Fibroblast of lung (primary cell): ENCODE data around the gene WDR87. TPM values are rescaled to one million over a fixed set of nuclear protein-coding genes. Genes with fewer than 3 reads are reported as not detected.

Source experiments
- DNase-seq, 2 donors: peaks; one replicate each; pipeline versions ENCODE4 v3.0.0 to v3.0.0-alpha.2; 2010; ENCODE audit warnings: low read depth in 2 of 2
- H2AFZ ChIP-seq: 2 replicates; pipeline ENCODE4 v1.5.1; 2012; ENCODE audit warnings: low read length, control low read depth, inconsistent platforms
- H3K27ac ChIP-seq: 2 replicates; pipeline ENCODE4 v1.5.1; 2011; ENCODE audit warnings: low read length, control low read depth; ENCODE audit not compliant: insufficient read depth
- H3K27me3 ChIP-seq: 2 replicates; pipeline ENCODE4 v1.5.1; 2011; ENCODE audit warnings: mild to moderate bottlenecking, low read length; ENCODE audit not compliant: control insufficient read depth, insufficient read depth
- H3K36me3 ChIP-seq: 2 replicates; pipeline ENCODE4 v1.5.1; 2011; ENCODE audit warnings: low read length; ENCODE audit not compliant: control insufficient read depth, insufficient read depth
- H3K4me1 ChIP-seq: 2 replicates; pipeline ENCODE4 v1.5.1; 2011; ENCODE audit warnings: low read length; ENCODE audit not compliant: control insufficient read depth, insufficient read depth; ENCODE audit errors: extremely low read depth
- H3K4me2 ChIP-seq: 2 replicates; pipeline ENCODE4 v1.5.1; 2011; ENCODE audit warnings: low read length, control low read depth; ENCODE audit not compliant: insufficient read depth; ENCODE audit errors: extremely low read depth
- H3K4me3 ChIP-seq, 4 experiments: fragments of 200-600 bp in 1 of 4; sonication (generic) in 1 of 4; replicated peaks in 1 of 4; 2 replicates each; pipeline ENCODE4 v1.5.1; 2011 to 2016; ENCODE audit warnings: low read length in 4 of 4, low read depth in 3 of 4, mild to moderate bottlenecking in 3 of 4, control low read depth in 2 of 4, inconsistent platforms in 1 of 4, mixed read lengths in 1 of 4; ENCODE audit not compliant: insufficient read depth in 1 of 4; ENCODE audit errors: control extremely low read depth in 1 of 4
- H3K79me2 ChIP-seq: 2 replicates; pipeline ENCODE4 v1.5.1; 2012; ENCODE audit warnings: mild to moderate bottlenecking, low read length, inconsistent platforms; ENCODE audit not compliant: control insufficient read depth, insufficient read depth
- H3K9ac ChIP-seq: 2 replicates; pipeline ENCODE4 v1.5.1; 2011; ENCODE audit warnings: mild to moderate bottlenecking, low read length, control low read depth; ENCODE audit not compliant: insufficient read depth
- H3K9me3 ChIP-seq: 2 replicates; pipeline ENCODE4 v1.5.1; 2012; ENCODE audit warnings: low read depth, low read length; ENCODE audit not compliant: control insufficient read depth, insufficient read depth
- H4K20me1 ChIP-seq: 2 replicates; pipeline ENCODE4 v1.5.1; 2011; ENCODE audit warnings: low read length; ENCODE audit not compliant: control insufficient read depth, insufficient read depth; ENCODE audit errors: extremely low read depth
- CTCF ChIP-seq, 2 donors: IDR thresholded peaks in 1 of 2; conservative IDR thresholded peaks in 1 of 2; 1 replicate in 1 of 2; 2 replicates in 1 of 2; pipeline ENCODE4 v1.5.1; 2011 to 2012; ENCODE audit warnings: low read length in 2 of 2, control low read depth in 1 of 2, inconsistent platforms in 1 of 2, low read depth in 1 of 2, mild to moderate bottlenecking in 1 of 2
- EZH2 ChIP-seq: IDR thresholded peaks from 2 replicates; pipeline ENCODE4 v1.5.1; 2012; ENCODE audit warnings: low read length, control low read depth, mild to moderate bottlenecking; ENCODE audit errors: missing control alignments
- polyA plus RNA-seq, 2 donors: library from polyadenylated mRNA; depleted of rRNA in 1 of 2; stranded (reverse) in 1 of 2; unstranded in 1 of 2; fragments of >200 nt; gene quantifications; 2 replicates each; pipeline ENCODE4 v1.2.1, GENCODE V29; 2011 to 2012; ENCODE audit warnings: missing spikeins in 1 of 2
- total RNA-seq: library from RNA; depleted of rRNA; stranded (reverse); fragments of >200 nt; gene quantifications from 2 replicates; pipeline ENCODE4 v1.2.1, GENCODE V29; 2014

The WDR87 gene
- total and polyA plus RNA-seq, 2 donors (not counting 1 experiment from before 2014, with no cell fraction given): not detected

DNA sequence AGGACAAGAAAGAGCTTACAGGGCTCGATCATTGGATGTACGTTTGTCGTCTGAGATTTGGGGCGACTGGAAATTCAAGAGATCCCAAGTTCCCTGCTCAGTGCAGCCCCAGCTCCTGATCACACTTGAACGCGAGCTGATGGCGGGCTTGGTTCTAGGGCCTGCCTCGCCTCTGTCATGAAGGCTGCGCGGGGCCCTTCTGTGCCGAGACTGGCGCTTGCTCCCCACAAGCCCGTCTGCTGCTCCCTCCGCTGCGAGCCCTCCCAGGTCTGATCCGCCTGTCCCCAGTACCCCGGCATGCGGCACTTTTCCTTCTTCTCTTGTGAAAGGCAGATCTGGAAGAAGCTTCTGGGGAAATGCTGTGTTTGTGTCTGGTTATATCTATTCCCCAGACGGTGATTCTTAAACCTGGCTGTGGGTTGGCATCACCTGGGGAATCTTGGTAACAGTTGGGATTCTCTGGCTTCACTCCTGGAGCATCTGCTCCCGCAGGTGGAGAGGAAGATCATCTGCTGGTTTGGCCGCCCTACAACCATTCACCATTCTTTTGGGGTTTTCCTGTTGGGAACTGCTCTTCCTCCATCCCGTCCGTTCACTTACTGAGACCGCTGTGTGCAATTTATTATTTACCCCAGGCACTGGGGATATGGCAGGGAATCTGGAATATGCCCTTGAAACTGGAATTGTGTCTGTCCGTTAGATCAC lies 44.2 kb upstream of the WDR87 start:
- no peak overlapping the region for H3K4me3 ChIP-seq
- H3K4me2 ChIP-seq: no peak overlapping the region
- no peak for TF ChIP-seq CTCF (conservative IDR thresholded peaks at IDR 0.05 in 1 of 2, IDR thresholded peaks at IDR 0.05 in 1 of 2; ENCODE audit: low read depth in 1 of 2, low read length in 2 of 2)
- TF ChIP-seq EZH2: no peak
- H3K27ac ChIP-seq: no peak overlapping the region
- H4K20me1 ChIP-seq: no peaks in the 10 kb centered on the region
- no peaks in the 10 kb centered on the region for H3K79me2 ChIP-seq
- no peak overlapping the region for H3K9ac ChIP-seq
- no peaks in the 10 kb centered on the region for H3K4me1 ChIP-seq
- H3K36me3 ChIP-seq: no peaks in the 10 kb centered on the region
- no peak for DNase-seq
- no peak overlapping the region for H2AFZ ChIP-seq
- no peaks in the 10 kb centered on the region for H3K27me3 ChIP-seq
- H3K9me3 ChIP-seq: no peaks in the 10 kb centered on the region

DNA sequence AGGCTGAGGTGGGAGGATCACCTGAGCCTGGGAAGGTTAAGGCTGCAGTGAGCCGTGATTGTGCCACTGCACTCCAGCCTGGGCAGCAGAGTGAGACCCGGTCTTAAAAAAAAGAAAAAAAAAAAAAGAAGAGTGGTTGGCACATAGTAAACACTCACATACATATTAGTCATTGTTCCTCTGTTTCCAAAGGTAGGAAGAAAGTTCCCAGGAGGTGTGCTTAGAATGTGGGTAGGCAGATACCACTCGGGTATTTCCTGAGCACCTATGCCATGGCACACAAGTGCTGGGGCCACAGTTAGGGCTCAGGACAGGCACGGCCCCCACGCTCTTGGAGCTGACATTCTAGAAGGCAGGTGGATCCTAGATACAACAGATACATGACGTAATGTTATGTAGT lies 42.0 kb upstream of the WDR87 start:
- no peaks in the 10 kb centered on the region for H3K36me3 ChIP-seq
- no peaks in the 10 kb centered on the region for H3K9me3 ChIP-seq
- H3K9ac ChIP-seq: no peak overlapping the region
- no peak for DNase-seq
- H3K4me2 ChIP-seq: no peak overlapping the region
- H3K27me3 ChIP-seq: no peaks in the 10 kb centered on the region
- no peaks in the 10 kb centered on the region for H3K4me1 ChIP-seq
- no peak for TF ChIP-seq EZH2
- no peak for TF ChIP-seq CTCF (conservative IDR thresholded peaks at IDR 0.05 in 1 of 2, IDR thresholded peaks at IDR 0.05 in 1 of 2; ENCODE audit: low read depth in 1 of 2, low read length in 2 of 2)
- no peak overlapping the region for H3K27ac ChIP-seq
- peaks cover 2% of the 10 kb centered on the region for H3K79me2 ChIP-seq
- H3K4me3 ChIP-seq: no peak overlapping the region
- no peaks in the 10 kb centered on the region for H4K20me1 ChIP-seq
- no peak overlapping the region for H2AFZ ChIP-seq

- Histone ChIP-seq H3K9ac (no peak overlapping the region), H3K4me2 (no peak overlapping the region), H3K27ac (no peak overlapping the region), H3K9me3 (no peaks in the 10 kb centered on the region), H3K27me3 (no peaks in the 10 kb centered on the region), H2AFZ (no peak overlapping the region), H3K79me2 (peaks cover 2% of the 10 kb centered on the region), H3K4me1 (no peaks in the 10 kb centered on the region), H3K4me3 (no peak overlapping the region), H3K36me3 (no peaks in the 10 kb centered on the region), H4K20me1 (no peaks in the 10 kb centered on the region)
- TF ChIP-seq CTCF (conservative IDR thresholded peaks at IDR 0.05 in 1 of 2, IDR thresholded peaks at IDR 0.05 in 1 of 2; ENCODE audit: low read depth in 1 of 2, low read length in 2 of 2): no peak
- TF ChIP-seq EZH2: no peak
- DNase-seq: no peak
These were observed 41.4 kb upstream of the WDR87 start for GRCh38 chr19:37947778-37948177.
